SU-DHL-6 (cell line): ENCODE data around the gene BICC1.

Experiments used
- H2AFZ ChIP-seq: fragments of 200-600 bp; sonication (generic); 2 replicates; pipeline ENCODE4 v1.6.1; 2014; ENCODE audit warnings: low read depth, mild to moderate bottlenecking, moderate library complexity, mixed read lengths, antibody characterized with exemption, low read length; ENCODE audit not compliant: severe bottlenecking
- H3F3A ChIP-seq: fragments of 200-600 bp; shearing (Covaris generic); 2 replicates; pipeline ENCODE4 v1.6.0; 2016; ENCODE audit warnings: antibody characterized with exemption, mild to moderate bottlenecking; ENCODE audit not compliant: insufficient read depth
- H3K27ac ChIP-seq: fragments of 200-600 bp; sonication (generic); 2 replicates; pipeline ENCODE4 v1.5.1; 2016; ENCODE audit warnings: low read depth, mild to moderate bottlenecking, low read length, moderate library complexity, mixed read lengths
- H3K27me3 ChIP-seq: fragments of 200-600 bp; sonication (generic), shearing (Covaris generic); 2 replicates; pipeline ENCODE4 v1.6.0; 2014; ENCODE audit warnings: mild to moderate bottlenecking, low read length
- H3K36me3 ChIP-seq: fragments of 200-600 bp; sonication (generic); 2 replicates; pipeline ENCODE4 v1.6.1; 2014; ENCODE audit warnings: mild to moderate bottlenecking, low read length, mixed read lengths
- H3K4me2 ChIP-seq: fragments of 300-600, 200-600 bp; shearing (Covaris generic), sonication (generic); 2 replicates; pipeline ENCODE4 v1.6.0; 2014; ENCODE audit warnings: low read length, low read depth, mild to moderate bottlenecking; ENCODE audit not compliant: poor library complexity, severe bottlenecking
- H3K4me3 ChIP-seq: fragments of 200-600 bp; sonication (generic); 2 replicates; pipeline ENCODE4 v1.5.1; 2014; ENCODE audit warnings: antibody characterized with exemption, low read length, mild to moderate bottlenecking, mixed read lengths; ENCODE audit not compliant: insufficient read depth, poor library complexity, severe bottlenecking
- H3K79me2 ChIP-seq: fragments of 200-600 bp; sonication (generic); 2 replicates; pipeline ENCODE4 v1.6.1; 2014; ENCODE audit warnings: mild to moderate bottlenecking, low read length, moderate library complexity; ENCODE audit not compliant: insufficient read depth
- H3K9ac ChIP-seq: fragments of 200-600 bp; sonication (generic); 2 replicates; pipeline ENCODE4 v1.7.0; 2014; ENCODE audit warnings: mild to moderate bottlenecking, low read length
- H3K9me2 ChIP-seq: fragments of 200-600 bp; sonication (generic); replicated peaks from 2 replicates; pipeline ENCODE4 v1.6.1; 2014; ENCODE audit warnings: low read length; ENCODE audit not compliant: insufficient read depth
- H3K9me3 ChIP-seq: fragments of 200-600 bp; sonication (generic); 2 replicates; pipeline ENCODE4 v1.6.1; 2014; ENCODE audit warnings: low read length, mixed read lengths; ENCODE audit not compliant: insufficient read depth
- H4K20me1 ChIP-seq: fragments of 200-600 bp; sonication (generic); 2 replicates; pipeline ENCODE4 v1.6.1; 2014; ENCODE audit warnings: low read depth, mild to moderate bottlenecking, antibody characterized with exemption, low read length, moderate library complexity, mixed read lengths
- CTCF ChIP-seq: fragments of 200-600 bp; sonication (generic); IDR thresholded peaks from one replicate; pipeline ENCODE4 v1.5.1; 2017; ENCODE audit warnings: antibody characterized with exemption, mild to moderate bottlenecking, low read length, moderate library complexity; ENCODE audit not compliant: insufficient read depth, poor library complexity, severe bottlenecking
- EZH2phosphoT487 ChIP-seq: fragments of 200-600 bp; sonication (generic), shearing (Covaris generic); conservative IDR thresholded peaks from 2 replicates; pipeline ENCODE4 v1.6.1; 2018; ENCODE audit warnings: mild to moderate bottlenecking, antibody characterized with exemption, low read length, moderate library complexity, mixed read lengths

BICC1 gene

GRCh38 chr10:58868736-58869435 lies 356.2 kb downstream of the BICC1 start:
- no peaks in the 10 kb centered on the region for H3K9me3 ChIP-seq
- no peaks in the 10 kb centered on the region for H3K9me2 ChIP-seq
- H3K79me2 ChIP-seq, result no peaks in the 10 kb centered on the region
- no peak overlapping the region for H3K9ac ChIP-seq
- H3K4me2 ChIP-seq, result no peak overlapping the region
- H3K36me3 ChIP-seq, result no peaks in the 10 kb centered on the region
- no peak overlapping the region for H2AFZ ChIP-seq
- H3K27ac ChIP-seq, result no peak overlapping the region
- H4K20me1 ChIP-seq, result no peaks in the 10 kb centered on the region
- TF ChIP-seq EZH2phosphoT487 (no peak), CTCF (no peak)
- no peak overlapping the region for H3K4me3 ChIP-seq
- H3K27me3 ChIP-seq, result no peaks in the 10 kb centered on the region
- no peaks in the 10 kb centered on the region for H3F3A ChIP-seq

GRCh38 chr10:58870070-58870469 lies 357.4 kb downstream of the BICC1 start:
- Histone ChIP-seq H3K36me3 (no peaks in the 10 kb centered on the region), H3K9ac (no peak overlapping the region), H2AFZ (no peak overlapping the region), H4K20me1 (no peaks in the 10 kb centered on the region), H3K27ac (no peak overlapping the region), H3K4me2 (no peak overlapping the region), H3K4me3 (no peak overlapping the region), H3F3A (no peaks in the 10 kb centered on the region), H3K9me2 (no peaks in the 10 kb centered on the region), H3K27me3 (no peaks in the 10 kb centered on the region), H3K9me3 (no peaks in the 10 kb centered on the region), H3K79me2 (no peaks in the 10 kb centered on the region)
- no peak for TF ChIP-seq CTCF
- TF ChIP-seq EZH2phosphoT487, result no peak

- no peaks in the 10 kb centered on the region for H3K9me3 ChIP-seq
- no peaks in the 10 kb centered on the region for H3F3A ChIP-seq
- H3K4me3 ChIP-seq, result no peak overlapping the region
- no peak overlapping the region for H2AFZ ChIP-seq
- H3K36me3 ChIP-seq, result no peaks in the 10 kb centered on the region
- TF ChIP-seq EZH2phosphoT487 (no peak), CTCF (no peak)
- H3K9ac ChIP-seq, result no peak overlapping the region
- H3K4me2 ChIP-seq, result no peak overlapping the region
- H3K27me3 ChIP-seq, result no peaks in the 10 kb centered on the region
- H3K79me2 ChIP-seq, result no peaks in the 10 kb centered on the region
- H4K20me1 ChIP-seq, result no peaks in the 10 kb centered on the region
- H3K9me2 ChIP-seq, result no peaks in the 10 kb centered on the region
- no peak overlapping the region for H3K27ac ChIP-seq
Observed at GRCh38 chr10:58873161-58873560, 360.5 kb downstream of the BICC1 start.
